ENCODE measurements around the gene PARD3B.

GRCh38 chr2:204625135-204625534 lies 79.9 kb downstream of the PARD3B start:
- TF ChIP-seq POLR2A (IDR thresholded peaks at IDR 0.05) (no peak), CTCF (IDR thresholded peaks at IDR 0.05) (no peak)

Data from lower leg skin (tissue), 3 donors.